ENCODE measurements around the gene SPINK7.

DNA sequence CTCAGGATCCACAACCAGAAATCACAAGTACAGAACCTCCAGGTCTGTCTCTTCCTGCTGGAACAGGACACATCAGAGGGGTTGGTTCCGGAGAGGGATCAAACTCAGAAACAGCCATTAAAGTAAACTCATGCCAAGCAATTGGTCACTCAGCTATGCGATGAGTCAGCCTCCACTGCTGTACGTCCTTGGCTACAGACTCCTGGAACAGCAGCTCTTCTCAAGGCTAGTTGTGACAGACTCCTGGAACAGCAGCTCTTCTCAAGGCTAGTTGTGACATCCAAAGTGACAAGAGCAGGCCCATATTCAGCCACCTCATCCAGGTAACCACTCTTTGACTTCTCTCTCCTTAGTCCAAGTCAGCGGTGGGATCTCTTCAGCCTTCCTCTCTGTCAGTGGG is 43.7 kb upstream of the SPINK7 start, which contains the start of gene SPINK13:
- TF ChIP-seq, protein P1, sequence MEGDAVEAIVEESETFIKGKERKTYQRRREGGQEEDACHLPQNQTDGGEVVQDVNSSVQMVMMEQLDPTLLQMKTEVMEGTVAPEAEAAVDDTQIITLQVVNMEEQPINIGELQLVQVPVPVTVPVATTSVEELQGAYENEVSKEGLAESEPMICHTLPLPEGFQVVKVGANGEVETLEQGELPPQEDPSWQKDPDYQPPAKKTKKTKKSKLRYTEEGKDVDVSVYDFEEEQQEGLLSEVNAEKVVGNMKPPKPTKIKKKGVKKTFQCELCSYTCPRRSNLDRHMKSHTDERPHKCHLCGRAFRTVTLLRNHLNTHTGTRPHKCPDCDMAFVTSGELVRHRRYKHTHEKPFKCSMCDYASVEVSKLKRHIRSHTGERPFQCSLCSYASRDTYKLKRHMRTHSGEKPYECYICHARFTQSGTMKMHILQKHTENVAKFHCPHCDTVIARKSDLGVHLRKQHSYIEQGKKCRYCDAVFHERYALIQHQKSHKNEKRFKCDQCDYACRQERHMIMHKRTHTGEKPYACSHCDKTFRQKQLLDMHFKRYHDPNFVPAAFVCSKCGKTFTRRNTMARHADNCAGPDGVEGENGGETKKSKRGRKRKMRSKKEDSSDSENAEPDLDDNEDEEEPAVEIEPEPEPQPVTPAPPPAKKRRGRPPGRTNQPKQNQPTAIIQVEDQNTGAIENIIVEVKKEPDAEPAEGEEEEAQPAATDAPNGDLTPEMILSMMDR (conservative IDR thresholded peaks at IDR 0.05 in 1 of 2, IDR thresholded peaks at IDR 0.05 in 1 of 2; ENCODE audit: extremely low read depth in 1 of 2, insufficient read depth in 1 of 2, low read depth in 1 of 2, low read length in 2 of 2): no peak
- no peak for TF ChIP-seq EZH2 (IDR thresholded peaks at IDR 0.05; ENCODE audit: borderline replicate concordance, low read length)
